Thyroid gland (tissue), 4 donors: ENCODE results near the gene SAMD3. TPM values are rescaled to one million over a fixed set of nuclear protein-coding genes. Genes with fewer than 3 reads are reported as not detected.

ENCODE experiments used
- DNase-seq, 2 donors: peaks; one replicate each; pipeline ENCODE4 v3.0.0-alpha.2; 2019
- H3K27ac ChIP-seq, 3 donors: fragments of 200-600 bp; sonication (generic); 1 replicate in 2 of 3; 2 replicates in 1 of 3; pipeline ENCODE4 v1.5.1; 2016 to 2019; ENCODE audit warnings: mild to moderate bottlenecking in 1 of 3, moderate library complexity in 1 of 3
- H3K27me3 ChIP-seq: fragments of 200-600 bp; sonication (generic); one replicate; pipeline ENCODE4 v1.5.1; 2019
- H3K36me3 ChIP-seq, 2 donors: fragments of 200-600 bp; sonication (generic); one replicate each; pipeline ENCODE4 v1.5.1; 2016 to 2019
- H3K4me1 ChIP-seq, 2 donors: fragments of 200-600 bp; sonication (generic); one replicate each; pipeline ENCODE4 v1.5.1; 2017 to 2019
- H3K4me3 ChIP-seq, 3 donors: fragments of 200-600 bp; sonication (generic); replicated peaks in 1 of 3; 1 replicate in 2 of 3; 2 replicates in 1 of 3; pipeline ENCODE4 v1.5.1; 2016; ENCODE audit warnings: mild to moderate bottlenecking in 1 of 3
- H3K9me3 ChIP-seq: fragments of 200-600 bp; sonication (generic); one replicate; pipeline ENCODE4 v1.5.1; 2017
- CTCF ChIP-seq, 6 experiments: fragments of 200-600 bp in 3 of 6; fragments of 450-650 bp in 3 of 6; sonication (generic) in 3 of 6; IDR thresholded peaks; one replicate each; pipeline ENCODE4 v1.5.1; 2016 to 2019; ENCODE audit warnings: antibody characterized with exemption in 6 of 6, mild to moderate bottlenecking in 2 of 6, inconsistent platforms in 1 of 6, moderate library complexity in 1 of 6
- POLR2A ChIP-seq, 2 donors: fragments of 450-650 bp; IDR thresholded peaks; one replicate each; pipeline ENCODE4 v1.6.1; 2017; ENCODE audit warnings: antibody characterized with exemption in 2 of 2, mild to moderate bottlenecking in 2 of 2, moderate library complexity in 1 of 2
- WGBS, 2 donors: methylation state at CpG; one replicate each; pipeline ENCODE4 v1.1.5; 2017; 5-methylcytosine and 5-hydroxymethylcytosine counted together
- intact Hi-C: fragments of 100-400 bp; cut with DNase I; formaldehyde crosslinking; loops from one replicate; pipeline ENCODE4 v1.15.1; 2023
- total RNA-seq, 4 donors: library from RNA; depleted of rRNA; stranded (reverse); fragments of >200 nt; gene quantifications; one replicate each; pipeline ENCODE4 v1.2.3, GENCODE V29; 2016

SAMD3 gene
- total RNA-seq, 4 donors from 2014 or later = 0.17 to 2.0 TPM; not detected in 2

DNA sequence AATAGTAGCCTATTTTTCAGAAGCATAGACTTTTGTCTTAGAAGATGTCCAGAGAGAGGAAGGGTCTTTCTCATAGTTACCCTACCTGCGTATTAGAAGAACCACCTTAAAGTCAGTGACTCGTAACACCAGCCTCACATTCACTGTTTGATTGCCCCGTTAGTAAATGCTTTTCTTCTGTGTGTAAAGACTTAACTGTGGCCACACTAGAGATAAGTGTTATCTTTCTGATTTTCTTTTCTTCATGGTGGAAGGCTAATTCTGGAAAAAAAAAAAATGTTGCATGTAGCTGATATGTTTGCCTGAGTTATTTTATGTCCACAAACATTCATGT is 83.9 kb downstream of the SAMD3 start:
- DNase-seq = no peak
- intact Hi-C loops = no loop called here
- Histone ChIP-seq H3K4me1 (no peaks in the 10 kb centered on the region), H3K27ac (no peak overlapping the region), H3K36me3 (no peaks in the 10 kb centered on the region), H3K9me3 (no peaks in the 10 kb centered on the region), H3K27me3 (no peaks in the 10 kb centered on the region), H3K4me3 (no peak overlapping the region)
- TF ChIP-seq POLR2A (IDR thresholded peaks at IDR 0.05) = no peak
- TF ChIP-seq CTCF (IDR thresholded peaks at IDR 0.05) = no peak
- WGBS, 2 donors = 88 to 89% methylated on average over 3 of the region's 3 CpGs

DNA sequence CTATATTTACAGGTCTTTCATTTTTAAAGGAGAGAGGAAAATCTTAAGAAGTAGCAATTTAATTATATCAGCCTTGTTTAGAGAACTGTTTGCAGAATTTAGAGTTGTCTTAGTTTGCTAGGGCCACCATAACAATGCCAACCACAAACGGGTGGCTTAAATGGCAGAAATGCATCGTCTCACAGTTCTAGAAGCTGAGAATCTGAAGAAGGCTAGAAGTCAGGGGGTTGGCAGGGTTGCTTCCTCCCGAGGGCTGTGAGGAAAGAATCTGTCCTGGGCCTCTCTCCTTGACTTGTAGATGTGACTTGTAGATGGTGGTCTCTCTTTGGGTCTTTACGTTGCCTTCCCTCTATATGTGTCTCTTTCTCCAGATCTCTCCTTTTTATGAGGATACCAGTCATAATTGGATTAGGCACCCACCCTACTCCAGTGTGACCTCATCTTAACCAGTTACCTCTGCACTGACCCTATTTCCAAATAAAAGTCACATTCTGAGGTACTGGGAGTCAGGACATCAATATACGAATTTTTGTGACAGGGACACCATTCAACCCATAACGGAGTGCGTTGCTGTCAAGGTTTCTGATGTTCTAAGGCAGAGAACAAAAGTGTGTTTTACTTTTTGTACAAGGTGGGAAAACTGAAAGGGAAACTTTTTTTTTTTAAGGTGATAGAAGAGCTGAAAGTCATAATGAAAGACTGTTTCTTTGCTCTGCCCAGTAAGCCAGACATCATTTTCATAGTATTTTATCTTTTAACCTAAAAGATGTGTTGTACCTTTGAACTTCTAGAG is 84.4 kb downstream of the SAMD3 start:
- intact Hi-C loops = no loop called here
- H3K36me3 ChIP-seq = no peaks in the 10 kb centered on the region
- TF ChIP-seq CTCF (IDR thresholded peaks at IDR 0.05) (no peak), POLR2A (IDR thresholded peaks at IDR 0.05) (no peak)

DNA sequence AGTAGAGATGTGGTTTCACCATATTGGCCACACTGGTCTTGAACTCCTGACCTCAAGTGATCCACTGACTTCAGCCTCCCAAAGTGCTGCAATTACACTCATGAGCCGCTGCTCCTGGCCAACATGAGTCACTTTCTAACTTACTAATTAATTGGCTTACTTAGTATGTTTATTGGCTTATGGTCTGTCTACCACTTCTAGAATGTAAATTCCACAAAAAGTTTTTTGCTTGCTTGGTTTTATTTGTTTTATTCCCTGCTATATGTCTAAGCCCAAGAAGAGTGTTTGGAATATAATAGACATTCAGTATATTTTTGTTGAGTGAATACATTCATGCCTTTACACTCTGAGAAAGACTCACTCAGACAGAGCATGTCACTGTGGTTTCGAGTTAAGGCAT is 86.0 kb downstream of the SAMD3 start:
- TF ChIP-seq POLR2A (IDR thresholded peaks at IDR 0.05) = no peak
- H3K27me3 ChIP-seq = no peaks in the 10 kb centered on the region
- no peaks in the 10 kb centered on the region for H3K9me3 ChIP-seq
- intact Hi-C loops = no loop called here
- H3K4me3 ChIP-seq = no peak overlapping the region
- H3K36me3 ChIP-seq = no peaks in the 10 kb centered on the region
- WGBS, 2 donors = 92% methylated on average over 2 of the region's 2 CpGs
- DNase-seq = no peak
- no peak overlapping the region for H3K27ac ChIP-seq
- H3K4me1 ChIP-seq = no peaks in the 10 kb centered on the region

More for the DNA sequence above, 84.4 kb downstream of the SAMD3 start:
- H3K4me1 ChIP-seq = no peaks in the 10 kb centered on the region
- H3K9me3 ChIP-seq = no peaks in the 10 kb centered on the region
- no peak for DNase-seq
- 79 to 86% methylated on average over 7 of the region's 7 CpGs for WGBS, 2 donors
- H3K27me3 ChIP-seq = no peaks in the 10 kb centered on the region
- H3K4me3 ChIP-seq = no peak overlapping the region
- H3K27ac ChIP-seq = no peak overlapping the region

GRCh38 chr6:130134582-130134981 is 88.2 kb downstream of the SAMD3 start:
- no peak overlapping the region for H3K4me3 ChIP-seq

DNA sequence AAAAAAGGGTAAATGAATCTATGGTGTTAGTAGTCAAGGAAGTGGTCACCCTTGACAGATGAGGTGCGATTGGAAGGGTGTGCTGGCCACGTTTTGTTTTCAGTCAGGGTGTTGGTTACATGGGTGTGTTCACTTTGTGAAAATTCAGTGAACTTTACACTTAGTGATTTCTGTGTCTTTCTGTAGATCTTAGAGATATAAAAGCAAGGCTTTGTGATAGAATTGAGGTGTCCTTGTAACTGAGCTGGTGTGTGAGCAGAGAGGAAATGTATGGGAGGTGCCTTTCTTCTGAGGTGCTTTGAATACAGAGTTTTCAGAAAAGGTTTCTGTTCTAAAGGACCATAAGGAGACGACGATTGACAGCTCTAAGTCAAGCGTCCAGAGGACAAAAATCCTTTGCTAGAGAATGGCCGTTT is 90.5 kb downstream of the SAMD3 start:
- WGBS, 2 donors = 76 to 77% methylated on average over 6 of the region's 6 CpGs
- no peak overlapping the region for H3K4me3 ChIP-seq
- TF ChIP-seq POLR2A (IDR thresholded peaks at IDR 0.05) = no peak
- TF ChIP-seq CTCF (IDR thresholded peaks at IDR 0.05) = no peak
- H3K27ac ChIP-seq = no peak overlapping the region
- H3K27me3 ChIP-seq = no peaks in the 10 kb centered on the region
- no peaks in the 10 kb centered on the region for H3K9me3 ChIP-seq
- no peak for DNase-seq
- no peaks in the 10 kb centered on the region for H3K4me1 ChIP-seq
- intact Hi-C loops = no loop called here
- H3K36me3 ChIP-seq = no peaks in the 10 kb centered on the region

More at GRCh38 chr6:130134582-130134981, 88.2 kb downstream of the SAMD3 start:
- 88 to 94% methylated on average over 2 of the region's 2 CpGs for WGBS, 2 donors
- no peak for DNase-seq
- Histone ChIP-seq H3K9me3 (no peaks in the 10 kb centered on the region), H3K36me3 (no peaks in the 10 kb centered on the region), H3K27me3 (no peaks in the 10 kb centered on the region), H3K4me1 (no peaks in the 10 kb centered on the region), H3K27ac (no peak overlapping the region)
- intact Hi-C loops = no loop called here
- TF ChIP-seq CTCF (IDR thresholded peaks at IDR 0.05) = no peak
- no peak for TF ChIP-seq POLR2A (IDR thresholded peaks at IDR 0.05)
